Endothelial cell of umbilical vein (primary cell): ENCODE results near the gene ATG7. TPM values are rescaled to one million over a fixed set of nuclear protein-coding genes. Genes with fewer than 3 reads are reported as not detected.

Experiments
- BruUV-seq: library from RNA; stranded (reverse); fragments of 400-500 nt; replicated peaks from 2 replicates; lab custom pipeline; 2021; lab: Mats Ljungman, UMichigan
- CTCF ChIA-PET: fragments of 300-600, 350-600 bp; sonication (Branson Sonifier 250); formaldehyde crosslinking; loops from one replicate; lab custom pipeline; 2021; ENCODE audit warnings: antibody characterized with exemption, inconsistent platforms; lab: Charles Lee
- POLR2A ChIA-PET: fragments of 300-600, 350-600 bp; sonication (Branson Sonifier 250); formaldehyde crosslinking; loops from one replicate; lab custom pipeline; 2021; ENCODE audit warnings: antibody characterized with exemption, inconsistent platforms; lab: Charles Lee
- DNase-seq: peaks from one replicate; pipeline ENCODE4 v3.0.0-alpha.2; 2011; ENCODE audit warnings: low read depth, low spot score
- FAIRE-seq: peaks from 2 replicates; lab custom pipeline; 2011; peaks lifted over from hg19 to GRCh38; lab: Jason Lieb, UNC
- H2AFZ ChIP-seq: 2 replicates; pipeline ENCODE4 v1.6.0; 2012; ENCODE audit warnings: low read depth, low read length, control low read depth, inconsistent platforms
- H3K27ac ChIP-seq: 2 replicates; pipeline ENCODE4 v1.5.1; 2011; ENCODE audit warnings: low read depth, mild to moderate bottlenecking, control low read depth, low read length, moderate library complexity; ENCODE audit not compliant: insufficient read depth
- H3K27me3 ChIP-seq, 2 experiments: 2 replicates each; pipeline versions ENCODE4 v1.6.0 to v1.6.1; 2011; ENCODE audit warnings: low read length in 2 of 2, mixed read lengths in 1 of 2; ENCODE audit not compliant: control insufficient read depth in 2 of 2, insufficient read depth in 2 of 2
- H3K36me3 ChIP-seq, 2 experiments: 2 replicates in 1 of 2; 3 replicates in 1 of 2; pipeline ENCODE4 v1.5.1; 2011; ENCODE audit warnings: low read length in 2 of 2, mild to moderate bottlenecking in 1 of 2, moderate library complexity in 1 of 2; ENCODE audit not compliant: control insufficient read depth in 2 of 2, insufficient read depth in 2 of 2; ENCODE audit errors: extremely low read depth in 1 of 2
- H3K4me1 ChIP-seq: 3 replicates; pipeline ENCODE4 v1.5.1; 2011; ENCODE audit warnings: mild to moderate bottlenecking, low read length; ENCODE audit not compliant: control insufficient read depth, insufficient read depth; ENCODE audit errors: extremely low read depth
- H3K4me2 ChIP-seq: 2 replicates; pipeline ENCODE4 v1.6.1; 2011; ENCODE audit warnings: low read length, control low read depth, mixed read lengths; ENCODE audit not compliant: insufficient read depth
- H3K4me3 ChIP-seq, 3 experiments: fragments of 200-600 bp in 1 of 3; sonication (generic), shearing (Covaris generic) in 1 of 3; replicated peaks in 1 of 3; 2 replicates each; pipeline ENCODE4 v1.5.1; 2011 to 2016; ENCODE audit warnings: control low read depth in 3 of 3, low read length in 3 of 3, mild to moderate bottlenecking in 2 of 3, inconsistent platforms in 1 of 3, low read depth in 1 of 3, moderate library complexity in 1 of 3; ENCODE audit not compliant: insufficient read depth in 1 of 3
- H3K79me2 ChIP-seq: 2 replicates; pipeline ENCODE4 v1.6.0; 2012; ENCODE audit warnings: low read length, inconsistent platforms; ENCODE audit not compliant: control insufficient read depth, insufficient read depth
- H3K9ac ChIP-seq: replicated peaks from 2 replicates; pipeline ENCODE3; 2011; ENCODE audit warnings: low read length, control low read depth; ENCODE audit not compliant: insufficient read depth; ENCODE audit errors: extremely low read depth
- H3K9me1 ChIP-seq: replicated peaks from 3 replicates; pipeline ENCODE4 v1.6.0; 2011; ENCODE audit warnings: mild to moderate bottlenecking, low read length; ENCODE audit not compliant: control insufficient read depth, insufficient read depth; ENCODE audit errors: extremely low read depth
- H3K9me3 ChIP-seq: replicated peaks from 2 replicates; pipeline ENCODE4 v1.5.1; 2012; ENCODE audit warnings: low read length, inconsistent platforms; ENCODE audit not compliant: control insufficient read depth, insufficient read depth
- H4K20me1 ChIP-seq: replicated peaks from 2 replicates; pipeline ENCODE3; 2011; ENCODE audit warnings: mild to moderate bottlenecking, low read length; ENCODE audit not compliant: control insufficient read depth, insufficient read depth; ENCODE audit errors: extremely low read depth
- CTCF ChIP-seq, 2 donors: IDR thresholded peaks; 1 replicate in 1 of 2; 2 replicates in 1 of 2; pipeline ENCODE4 v1.5.1; 2011; ENCODE audit warnings: low read length in 2 of 2, mild to moderate bottlenecking in 2 of 2, moderate library complexity in 2 of 2, control low read depth in 1 of 2, inconsistent platforms in 1 of 2, low read depth in 1 of 2; ENCODE audit not compliant: insufficient read depth in 1 of 2; ENCODE audit errors: extremely low read depth in 1 of 2
- EZH2 ChIP-seq: IDR thresholded peaks from 2 replicates; pipeline ENCODE4 v1.6.1; 2012; ENCODE audit warnings: borderline replicate concordance, low read depth, mild to moderate bottlenecking, moderate library complexity, low read length, inconsistent platforms; ENCODE audit not compliant: severe bottlenecking
- FOS ChIP-seq: IDR thresholded peaks from 2 replicates; pipeline ENCODE4 v1.6.1; 2011; ENCODE audit warnings: mild to moderate bottlenecking, low read length, moderate library complexity, borderline replicate concordance; ENCODE audit not compliant: insufficient read depth
- GATA2 ChIP-seq: IDR thresholded peaks from 2 replicates; pipeline ENCODE4 v1.7.0; 2011; ENCODE audit warnings: low read depth, mild to moderate bottlenecking, moderate library complexity, mixed read lengths, low read length; ENCODE audit not compliant: insufficient read length, insufficient read depth
- JUN ChIP-seq: IDR thresholded peaks from 2 replicates; pipeline ENCODE4 v1.6.1; 2011; ENCODE audit warnings: borderline replicate concordance, low read depth; ENCODE audit not compliant: insufficient read length, insufficient read depth
- MYC ChIP-seq: IDR thresholded peaks from one replicate; pipeline ENCODE4 v1.6.1; 2011; ENCODE audit warnings: mild to moderate bottlenecking, low read depth, low read length
- POLR2A ChIP-seq: IDR thresholded peaks from 2 replicates; pipeline ENCODE4 v1.6.1; 2012; ENCODE audit warnings: low read depth, mild to moderate bottlenecking, control low read depth, low read length
- POLR2AphosphoS5 ChIP-seq: IDR thresholded peaks from 2 replicates; pipeline ENCODE4 v1.6.1; 2012; ENCODE audit warnings: low read depth, mild to moderate bottlenecking, control low read depth, low read length, moderate library complexity; ENCODE audit not compliant: insufficient read depth
- dilution Hi-C: fragments of 300-500 bp; cut with MboI; formaldehyde crosslinking; loops from one replicate; pipeline ENCODE4 v1.15.0; 2019; ENCODE audit warnings: low sequenced_read_pairs; ENCODE audit not compliant: extremely low pct_ligation_motif_present
- intact Hi-C: fragments of 100-400 bp; cut with micrococcal nuclease; formaldehyde crosslinking; loops from one replicate; pipeline ENCODE4 v1.10.0; 2022
- polyA plus RNA-seq, 4 experiments: library from polyadenylated mRNA; depleted of rRNA in 3 of 4; stranded (reverse) in 3 of 4; unstranded in 1 of 4; fragments of >200 nt; gene quantifications; 2 replicates each; pipeline versions ENCODE4 v1.2.1 to v1.2.3, GENCODE V29; 2011 to 2012; ENCODE audit warnings: missing spikeins in 1 of 4
- total RNA-seq: library from RNA; stranded (reverse); gene quantifications from 2 replicates; pipeline ENCODE4 v1.2.3, GENCODE V29; 2021
- TF ChIP-seq, protein P1 (sequence below): IDR thresholded peaks from 2 replicates; pipeline ENCODE4 v1.6.1; 2011; ENCODE audit not compliant: insufficient read depth, insufficient read length

The ATG7 gene
- total and polyA plus RNA-seq, 2 donors (not counting 3 experiments of a cell fraction or from before 2014, with no cell fraction given) = 30.8 to 48.3 TPM

DNA sequence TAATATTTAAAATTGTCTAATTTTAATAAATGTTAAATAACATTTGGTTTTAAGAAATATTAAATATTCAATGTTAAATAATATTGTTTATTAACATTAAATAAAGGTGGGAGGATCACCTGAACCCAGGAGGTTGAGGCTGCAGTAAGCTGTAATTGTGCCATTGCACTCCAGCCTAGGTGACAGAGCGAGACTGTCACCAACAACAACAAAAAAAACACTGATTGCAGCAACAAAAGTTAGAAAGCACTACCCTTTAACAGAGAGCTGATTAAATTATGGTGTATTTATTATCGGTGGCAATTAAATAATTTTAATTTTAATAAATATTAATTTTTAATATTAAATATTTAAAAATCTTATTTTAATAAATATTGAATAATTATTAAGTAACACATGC, 152.1 kb downstream of the ATG7 start:
- Histone ChIP-seq H3K27ac (no peak overlapping the region), H3K9me3 (no peaks in the 10 kb centered on the region), H2AFZ (no peak overlapping the region), H3K9ac (no peak overlapping the region), H3K36me3 (peaks cover 0 to 3% of the 10 kb centered on the region in 2 experiments), H3K4me3 (no peak overlapping the region), H3K27me3 (no peaks in the 10 kb centered on the region), H3K4me2 (no peak overlapping the region), H3K4me1 (no peaks in the 10 kb centered on the region), H4K20me1 (no peaks in the 10 kb centered on the region), H3K79me2 (no peaks in the 10 kb centered on the region), H3K9me1 (no peaks in the 10 kb centered on the region)
- BruUV-seq = no TSS peak
- DNase-seq (no peak), FAIRE-seq (no peak)
- dilution Hi-C loops (no loop called here), intact Hi-C loops (no loop called here)
- POLR2A ChIA-PET = no interaction called here
- CTCF ChIA-PET = no interaction called here
- no peak for TF ChIP-seq GATA2
- no peak for TF ChIP-seq JUN
- no peak for TF ChIP-seq FOS
- no peak for TF ChIP-seq POLR2A
- TF ChIP-seq CTCF (IDR thresholded peaks at IDR 0.05; ENCODE audit: extremely low read depth in 1 of 2, insufficient read depth in 1 of 2, low read depth in 1 of 2, low read length in 2 of 2) = no peak
- no peak for TF ChIP-seq EZH2
- TF ChIP-seq MYC = no peak
- TF ChIP-seq, protein P1, sequence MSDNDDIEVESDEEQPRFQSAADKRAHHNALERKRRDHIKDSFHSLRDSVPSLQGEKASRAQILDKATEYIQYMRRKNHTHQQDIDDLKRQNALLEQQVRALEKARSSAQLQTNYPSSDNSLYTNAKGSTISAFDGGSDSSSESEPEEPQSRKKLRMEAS = no peak
- no peak for TF ChIP-seq POLR2AphosphoS5
